ENCODE measurements around the gene RFPL4A.

DNA sequence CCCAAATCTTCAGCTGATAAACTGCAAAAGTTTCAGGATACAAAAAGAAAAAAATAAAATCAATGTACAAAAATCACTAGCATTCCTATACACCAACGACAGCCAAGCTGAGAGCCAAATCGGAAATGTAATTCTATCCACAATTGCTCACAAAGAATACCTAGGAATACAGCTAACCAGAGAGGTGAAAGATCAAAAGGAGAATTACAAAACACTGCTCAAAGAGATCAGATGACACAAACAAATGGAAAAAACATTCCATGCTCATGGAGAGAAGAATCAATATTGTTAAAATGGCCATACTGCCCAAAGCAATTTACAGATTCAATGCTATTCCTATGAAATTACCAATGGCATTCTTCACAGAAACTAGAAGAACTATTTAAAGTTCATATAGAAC lies 43.4 kb downstream of the RFPL4A start:
- TF ChIP-seq EZH2 (IDR thresholded peaks at IDR 0.05) (no peak), POLR2AphosphoS5 (IDR thresholded peaks at IDR 0.05; ENCODE audit: borderline replicate concordance, low read depth, low read length) (no peak), FOXP2 (optimal IDR thresholded peaks at IDR 0.05; ENCODE audit: control extremely low read depth, extremely low read length, insufficient read depth) (no peak)

Data from SK-N-MC (cell line).